Prostate gland (tissue), 2 donors: ENCODE results near the gene KLHL36.

Experiments used
- POLR2A ChIP-seq: fragments of 450-650 bp; IDR thresholded peaks from one replicate; pipeline ENCODE4 v1.6.1; 2016; ENCODE audit warnings: antibody characterized with exemption, mild to moderate bottlenecking
- TF ChIP-seq, protein P1 (sequence below), 4 experiments: fragments of 200-600 bp in 2 of 4; fragments of 450-650 bp in 2 of 4; sonication (generic) in 2 of 4; IDR thresholded peaks; 1 replicate in 3 of 4; 2 replicates in 1 of 4; pipeline ENCODE4 v1.5.1; 2016 to 2019; ENCODE audit warnings: antibody characterized with exemption in 4 of 4, mild to moderate bottlenecking in 2 of 4, moderate library complexity in 2 of 4

DNA sequence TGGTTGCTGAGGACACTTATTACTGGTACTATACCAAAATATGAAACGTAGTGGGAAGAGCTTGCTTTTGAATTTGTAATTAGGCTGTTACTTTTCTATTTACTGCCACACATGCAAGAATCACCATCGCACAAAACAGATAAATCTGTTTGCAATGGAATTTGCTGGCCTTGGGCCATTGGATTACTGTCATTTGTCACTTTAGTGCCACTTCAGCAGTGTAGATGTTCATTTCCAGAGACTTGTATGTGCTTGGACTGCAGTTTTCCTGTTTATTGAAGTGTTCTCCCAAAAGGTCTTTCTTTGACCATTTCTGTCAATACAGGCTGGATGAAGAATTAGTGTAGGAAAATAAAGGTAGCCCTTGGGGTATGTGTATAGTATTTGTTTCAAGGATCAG, 55.9 kb downstream of the KLHL36 start:
- no peak for TF ChIP-seq POLR2A
- TF ChIP-seq, protein P1, sequence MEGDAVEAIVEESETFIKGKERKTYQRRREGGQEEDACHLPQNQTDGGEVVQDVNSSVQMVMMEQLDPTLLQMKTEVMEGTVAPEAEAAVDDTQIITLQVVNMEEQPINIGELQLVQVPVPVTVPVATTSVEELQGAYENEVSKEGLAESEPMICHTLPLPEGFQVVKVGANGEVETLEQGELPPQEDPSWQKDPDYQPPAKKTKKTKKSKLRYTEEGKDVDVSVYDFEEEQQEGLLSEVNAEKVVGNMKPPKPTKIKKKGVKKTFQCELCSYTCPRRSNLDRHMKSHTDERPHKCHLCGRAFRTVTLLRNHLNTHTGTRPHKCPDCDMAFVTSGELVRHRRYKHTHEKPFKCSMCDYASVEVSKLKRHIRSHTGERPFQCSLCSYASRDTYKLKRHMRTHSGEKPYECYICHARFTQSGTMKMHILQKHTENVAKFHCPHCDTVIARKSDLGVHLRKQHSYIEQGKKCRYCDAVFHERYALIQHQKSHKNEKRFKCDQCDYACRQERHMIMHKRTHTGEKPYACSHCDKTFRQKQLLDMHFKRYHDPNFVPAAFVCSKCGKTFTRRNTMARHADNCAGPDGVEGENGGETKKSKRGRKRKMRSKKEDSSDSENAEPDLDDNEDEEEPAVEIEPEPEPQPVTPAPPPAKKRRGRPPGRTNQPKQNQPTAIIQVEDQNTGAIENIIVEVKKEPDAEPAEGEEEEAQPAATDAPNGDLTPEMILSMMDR (IDR thresholded peaks at IDR 0.05), result no peak
